ENCODE measurements around the gene PDE11A.

GRCh38 chr2:177726931-177727348 lies 345.6 kb downstream of the PDE11A start:
- no peak for TF ChIP-seq EZH2phosphoT487 (conservative IDR thresholded peaks at IDR 0.05; ENCODE audit: low read length)
- no peak for TF ChIP-seq CTCF (IDR thresholded peaks at IDR 0.05; ENCODE audit: insufficient read depth, low read length, poor library complexity, severe bottlenecking)

Measured in SU-DHL-6 (cell line).